ENCODE results near the gene KIFBP.

GRCh38 chr10:69051710-69052487, 63.3 kb downstream of the KIFBP start:
- no peak for TF ChIP-seq POLR2AphosphoS5 (IDR thresholded peaks at IDR 0.05; ENCODE audit: low read depth, low read length)
- TF ChIP-seq POLR2A (IDR thresholded peaks at IDR 0.05; ENCODE audit: low read depth, low read length) = no peak
- no peak for TF ChIP-seq TAF1 (IDR thresholded peaks at IDR 0.05; ENCODE audit: low read depth, low read length)
